DOHH2 (cell line): ENCODE results near the gene TEF.

Experiments used
- H3F3A ChIP-seq: fragments of 200-600 bp; sonication (generic), shearing (Covaris generic); 2 replicates; pipeline ENCODE4 v1.6.0; 2016; ENCODE audit warnings: antibody characterized with exemption, mild to moderate bottlenecking; ENCODE audit not compliant: control insufficient read depth, insufficient read depth
- H3K27ac ChIP-seq: fragments of 200-600 bp; sonication (generic); 2 replicates; pipeline ENCODE4 v1.5.1; 2014; ENCODE audit warnings: low read depth, mild to moderate bottlenecking, low read length, moderate library complexity
- H3K27me3 ChIP-seq: fragments of 200-600 bp; sonication (generic); 2 replicates; pipeline ENCODE4 v1.6.1; 2014; ENCODE audit warnings: mild to moderate bottlenecking, low read length, mixed read lengths; ENCODE audit not compliant: control insufficient read depth
- H3K36me3 ChIP-seq: fragments of 200-600 bp; sonication (generic); 2 replicates; pipeline ENCODE4 v1.6.1; 2014; ENCODE audit warnings: mild to moderate bottlenecking, low read length, moderate library complexity, mixed read lengths; ENCODE audit not compliant: control insufficient read depth
- H3K4me1 ChIP-seq: fragments of 200-600 bp; sonication (generic); 2 replicates; pipeline ENCODE4 v1.6.1; 2014; ENCODE audit warnings: mild to moderate bottlenecking, low read length, mixed read lengths; ENCODE audit not compliant: control insufficient read depth
- H3K4me2 ChIP-seq: fragments of 200-600 bp; sonication (generic); 2 replicates; pipeline ENCODE4 v1.6.0; 2014; ENCODE audit warnings: mild to moderate bottlenecking, low read length, moderate library complexity
- H3K4me3 ChIP-seq: fragments of 200-600 bp; sonication (generic); 2 replicates; pipeline ENCODE4 v1.5.1; 2014; ENCODE audit warnings: mild to moderate bottlenecking, low read length, mixed read lengths
- H3K79me2 ChIP-seq: fragments of 200-600 bp; sonication (generic); 2 replicates; pipeline ENCODE4 v1.6.1; 2014; ENCODE audit warnings: mild to moderate bottlenecking, low read length, mixed read lengths; ENCODE audit not compliant: control insufficient read depth
- H3K9me2 ChIP-seq: fragments of 200-600 bp; sonication (generic); replicated peaks from 2 replicates; pipeline ENCODE4 v1.6.1; 2014; ENCODE audit warnings: mild to moderate bottlenecking, low read length, mixed read lengths; ENCODE audit not compliant: control insufficient read depth
- H3K9me3 ChIP-seq: fragments of 200-600 bp; sonication (generic); 2 replicates; pipeline ENCODE4 v1.6.1; 2014; ENCODE audit warnings: antibody characterized with exemption, low read length, mixed read lengths; ENCODE audit not compliant: control insufficient read depth, insufficient read depth
- H4K20me1 ChIP-seq: fragments of 200-600 bp; sonication (generic); 2 replicates; pipeline ENCODE4 v1.6.0; 2014; ENCODE audit warnings: low read depth, mild to moderate bottlenecking, antibody characterized with exemption, low read length, moderate library complexity; ENCODE audit not compliant: control insufficient read depth, insufficient read depth
- CTCF ChIP-seq: fragments of 200-600 bp; sonication (generic); IDR thresholded peaks from one replicate; pipeline ENCODE4 v1.5.1; 2014; ENCODE audit warnings: antibody characterized with exemption, mild to moderate bottlenecking, low read depth, low read length; ENCODE audit not compliant: poor library complexity, severe bottlenecking
- EZH2phosphoT487 ChIP-seq: fragments of 200-600 bp; sonication (generic); IDR thresholded peaks from 2 replicates; pipeline ENCODE4 v1.6.1; 2017; ENCODE audit warnings: borderline replicate concordance, mild to moderate bottlenecking, antibody characterized with exemption, low read length, moderate library complexity, mixed read lengths

TEF gene

GRCh38 chr22:41366323-41367029 is 15.3 kb upstream of the TEF start:
- Histone ChIP-seq H3K4me2 (peak overlapping the region; percentile 23), H3K27ac (no peak overlapping the region)

GRCh38 chr22:41367039-41367679 is 14.6 kb upstream of the TEF start:
- H3K4me2 ChIP-seq = peak overlapping the region; percentile 23
- H4K20me1 ChIP-seq = no peaks in the 10 kb centered on the region
- no peaks in the 10 kb centered on the region for H3K9me2 ChIP-seq
- no peaks in the 10 kb centered on the region for H3K9me3 ChIP-seq
- no peak overlapping the region for H3K4me3 ChIP-seq
- H3K79me2 ChIP-seq = no peaks in the 10 kb centered on the region
- no peak for TF ChIP-seq CTCF
- TF ChIP-seq EZH2phosphoT487 = no peak
- no peaks in the 10 kb centered on the region for H3F3A ChIP-seq
- peaks cover 8% of the 10 kb centered on the region for H3K4me1 ChIP-seq
- no peaks in the 10 kb centered on the region for H3K36me3 ChIP-seq
- no peak overlapping the region for H3K27ac ChIP-seq
- H3K27me3 ChIP-seq = peaks cover 27% of the 10 kb centered on the region

More at GRCh38 chr22:41366323-41367029, 15.3 kb upstream of the TEF start:
- H3K4me1 ChIP-seq = peaks cover 8% of the 10 kb centered on the region
- no peak for TF ChIP-seq EZH2phosphoT487
- TF ChIP-seq CTCF = no peak
- no peak overlapping the region for H3K4me3 ChIP-seq
- no peaks in the 10 kb centered on the region for H3K9me2 ChIP-seq
- no peaks in the 10 kb centered on the region for H4K20me1 ChIP-seq
- H3K9me3 ChIP-seq = no peaks in the 10 kb centered on the region
- no peaks in the 10 kb centered on the region for H3K36me3 ChIP-seq
- no peaks in the 10 kb centered on the region for H3F3A ChIP-seq
- H3K27me3 ChIP-seq = peaks cover 27% of the 10 kb centered on the region
- H3K79me2 ChIP-seq = no peaks in the 10 kb centered on the region

GRCh38 chr22:41367680-41368542 is 13.8 kb upstream of the TEF start:
- H3K4me2 ChIP-seq = peak overlapping the region; percentile 23
- H3K9me2 ChIP-seq = no peaks in the 10 kb centered on the region
- no peak overlapping the region for H3K27ac ChIP-seq
- TF ChIP-seq EZH2phosphoT487 (no peak), CTCF (no peak)
- H3K36me3 ChIP-seq = no peaks in the 10 kb centered on the region
- no peaks in the 10 kb centered on the region for H3K9me3 ChIP-seq
- peaks cover 8% of the 10 kb centered on the region for H3K4me1 ChIP-seq
- no peak overlapping the region for H3K4me3 ChIP-seq
- no peaks in the 10 kb centered on the region for H3K79me2 ChIP-seq
- H4K20me1 ChIP-seq = no peaks in the 10 kb centered on the region
- peaks cover 27% of the 10 kb centered on the region for H3K27me3 ChIP-seq
- H3F3A ChIP-seq = no peaks in the 10 kb centered on the region
